Panc1 (cell line): Measurements from ENCODE around the gene SLC17A2. TPM values are rescaled to one million over a fixed set of nuclear protein-coding genes. Genes with fewer than 3 reads are reported as not detected.

Experiments
- ATAC-seq: fragments of 200-7000 bp; cut with Tn5 transposase; 2 replicates; pipeline ENCODE4 v1.9.1; 2020; ENCODE audit warnings: mild to moderate bottlenecking, moderate library complexity
- BruUV-seq: library from RNA; stranded (reverse); fragments of 400-500 nt; replicated peaks from 2 replicates; lab custom pipeline; 2021; lab: Mats Ljungman, UMichigan
- CTCF ChIA-PET: fragments of 300-600 bp; sonication (Branson Sonifier 250); formaldehyde crosslinking; loops from one replicate; lab custom pipeline; 2022; ENCODE audit warnings: antibody characterized with exemption; lab: Charles Lee
- POLR2A ChIA-PET: fragments of 300-600 bp; sonication (Branson Sonifier 250); formaldehyde crosslinking; loops from one replicate; lab custom pipeline; 2022; ENCODE audit warnings: antibody characterized with exemption; lab: Charles Lee
- DNase-seq: peaks from one replicate; pipeline ENCODE4 v3.0.0-alpha.2; 2010; ENCODE audit warnings: low read depth, low spot score
- H3K27ac ChIP-seq: 2 replicates; pipeline ENCODE4 v1.5.1; 2011; ENCODE audit warnings: mild to moderate bottlenecking, low read length, inconsistent platforms
- H3K27me3 ChIP-seq: fragments of 200-500 bp; sonication (Bioruptor generic); 2 replicates; pipeline ENCODE4 v1.6.0; 2014; ENCODE audit warnings: low read length, inconsistent platforms; ENCODE audit not compliant: control insufficient read depth, insufficient read depth
- H3K36me3 ChIP-seq: fragments of 200-500 bp; sonication (Bioruptor generic); 2 replicates; pipeline ENCODE4 v1.5.1; 2014; ENCODE audit warnings: inconsistent platforms, mild to moderate bottlenecking, low read length, moderate library complexity; ENCODE audit not compliant: control insufficient read depth, insufficient read depth
- H3K4me1 ChIP-seq: 2 replicates; pipeline ENCODE4 v1.5.1; 2011; ENCODE audit warnings: inconsistent platforms, mild to moderate bottlenecking, low read length, moderate library complexity; ENCODE audit not compliant: control insufficient read depth, insufficient read depth
- H3K4me3 ChIP-seq, 2 experiments: 2 replicates each; pipeline ENCODE4 v1.5.1; 2011 to 2012; ENCODE audit warnings: low read depth in 2 of 2, low read length in 2 of 2, mild to moderate bottlenecking in 2 of 2, inconsistent platforms in 1 of 2, moderate library complexity in 1 of 2
- H3K9me3 ChIP-seq: fragments of 200-500 bp; sonication (Bioruptor generic); 2 replicates; pipeline ENCODE4 v1.5.1; 2014; ENCODE audit warnings: low read depth, mild to moderate bottlenecking, inconsistent platforms, low read length, moderate library complexity; ENCODE audit not compliant: control insufficient read depth, insufficient read depth
- CTCF ChIP-seq: fragments of 450-650 bp; IDR thresholded peaks from 2 replicates; pipeline ENCODE4 v1.5.1; 2017; ENCODE audit warnings: mild to moderate bottlenecking
- POLR2AphosphoS5 ChIP-seq: IDR thresholded peaks from 2 replicates; pipeline ENCODE4 v1.6.1; 2012; ENCODE audit warnings: mild to moderate bottlenecking, low read depth, low read length, moderate library complexity
- REST ChIP-seq, 2 experiments: IDR thresholded peaks; 2 replicates each; pipeline ENCODE4 v1.6.1; 2011 to 2012; ENCODE audit warnings: low read depth in 2 of 2, control low read depth in 1 of 2, low read length in 1 of 2, mild to moderate bottlenecking in 1 of 2, moderate library complexity in 1 of 2; ENCODE audit not compliant: insufficient read depth in 1 of 2
- SIN3A ChIP-seq: IDR thresholded peaks from 2 replicates; pipeline ENCODE4 v1.6.1; 2012; ENCODE audit warnings: low read depth, mild to moderate bottlenecking, low read length, moderate library complexity, borderline replicate concordance; ENCODE audit not compliant: insufficient read depth
- TCF7L2 ChIP-seq: IDR thresholded peaks from 2 replicates; pipeline ENCODE4 v1.6.1; 2011; ENCODE audit warnings: mild to moderate bottlenecking, low read depth, low read length, inconsistent platforms
- in situ Hi-C: cut with HindIII; loops from 2 replicates; pipeline ENCODE4 v1.10.0; 2016; ENCODE audit warnings: low sequenced_read_pairs, low pct_unique_long_range_greater_than_20kb
- intact Hi-C: fragments of 100-400 bp; cut with micrococcal nuclease; formaldehyde crosslinking; loops from one replicate; pipeline ENCODE4 v1.10.0; 2022; ENCODE audit not compliant: unreplicated experiment
- total RNA-seq: library from RNA; stranded (reverse); gene quantifications from one replicate; pipeline ENCODE4 v1.2.1, GENCODE V29; 2021; ENCODE audit not compliant: unreplicated experiment

SLC17A2 gene
- total RNA-seq, 1 experiment from 2014 or later = not detected

- ChIA-PET POLR2A (no interaction called here), CTCF (no interaction called here)
- TF ChIP-seq TCF7L2 (no peak), CTCF (no peak), POLR2AphosphoS5 (no peak)
Measured at GRCh38 chr6:25953733-25954132, 23.2 kb upstream of the SLC17A2 start.

GRCh38 chr6:25952535-25952934, 22.0 kb upstream of the SLC17A2 start:
- in situ Hi-C loops = no loop called here
- Histone ChIP-seq H3K4me3 (no peak overlapping the region), H3K27ac (no peak overlapping the region), H3K27me3 (no peaks in the 10 kb centered on the region), H3K4me1 (no peaks in the 10 kb centered on the region), H3K9me3 (no peaks in the 10 kb centered on the region), H3K36me3 (no peaks in the 10 kb centered on the region)
- BruUV-seq = no TSS peak
- DNase-seq (no peak), ATAC-seq (no peak)
- ChIA-PET POLR2A (no interaction called here), CTCF (no interaction called here)
- intact Hi-C loops = no loop called here
- TF ChIP-seq TCF7L2 (no peak), CTCF (no peak), REST (IDR thresholded peaks at IDR 0.05; ENCODE audit: insufficient read depth in 1 of 2, low read depth in 2 of 2, low read length in 1 of 2) (no peak), POLR2AphosphoS5 (no peak), SIN3A (no peak)

More at GRCh38 chr6:25953733-25954132, 23.2 kb upstream of the SLC17A2 start:
- in situ Hi-C loops (no loop called here), intact Hi-C loops (no loop called here)
- DNase-seq (no peak), ATAC-seq (no peak)
- Histone ChIP-seq H3K4me1 (no peaks in the 10 kb centered on the region), H3K4me3 (no peak overlapping the region), H3K27ac (no peak overlapping the region), H3K9me3 (no peaks in the 10 kb centered on the region), H3K27me3 (no peaks in the 10 kb centered on the region), H3K36me3 (no peaks in the 10 kb centered on the region)
- no TSS peak for BruUV-seq
